ENCODE measurements around the gene SLC66A2. TPM values are rescaled to one million over a fixed set of nuclear protein-coding genes. Genes with fewer than 3 reads are reported as not detected.

Gene SLC66A2
- total and polyA plus RNA-seq, 10 of the 15 experiments (the other 5 are each of a cell fraction or from before 2014, with no cell fraction given): 0.69 to 42.5 (median 14.8) TPM

- WGBS (ENCODE audit: insufficient coverage, insufficient replicate concordance, low lambda C conversion rate, missing lambda C conversion rate): 58% methylated on average over 15 of the region's 15 CpGs
These were observed 75.9 kb downstream of the SLC66A2 start for GRCh38 chr18:79875531-79875919.

More at GRCh38 chr18:79875531-79875919, 75.9 kb downstream of the SLC66A2 start:
- Histone ChIP-seq H3K79me2 (ENCODE audit: control insufficient read depth, insufficient read depth, low read length) (no peaks in the 10 kb centered on the region), H3K9me3 (replicated peaks; ENCODE audit: control insufficient read depth, insufficient read depth, low read length) (no peaks in the 10 kb centered on the region; the same call in 2 of the 3 replicates), H3K27ac (ENCODE audit: control insufficient read depth, insufficient read depth) (no peak overlapping the region), H3K36me3 (ENCODE audit: control insufficient read depth in 2 of 2, insufficient read depth in 2 of 2, low read length in 1 of 2) (no peaks in the 10 kb centered on the region), H3K9ac (ENCODE audit: control insufficient read depth, insufficient read depth, low read length) (no peak overlapping the region), H3K4me1 (ENCODE audit: control insufficient read depth, insufficient read depth, low read length) (no peaks in the 10 kb centered on the region), H3K4me2 (ENCODE audit: control insufficient read depth, insufficient read depth) (no peak overlapping the region), H4K20me1 (ENCODE audit: control insufficient read depth, insufficient read depth) (no peaks in the 10 kb centered on the region), H2AFZ (ENCODE audit: control insufficient read depth, low read depth, low read length) (no peak overlapping the region), H3K27me3 (replicated peaks in 1 of 2; ENCODE audit: control insufficient read depth in 2 of 2, insufficient read depth in 2 of 2, low read length in 1 of 2) (no peaks in the 10 kb centered on the region), H3K4me3 (no peak overlapping the region)
- DNase-seq (ENCODE audit: low read depth, low spot score) (no peak), ATAC-seq (no peak), FAIRE-seq (no peak)
- ChIA-PET POLR2A (no interaction called here), RAD21 (ENCODE audit: unreplicated experiment) (no interaction called here), SMC1A (ENCODE audit: uncharacterized antibody, unreplicated experiment) (no interaction called here), CTCF (no interaction called here)
- TF ChIP-seq CREM (IDR thresholded peaks at IDR 0.05; ENCODE audit: low read depth): no peak
- TF ChIP-seq MLLT1 (IDR thresholded peaks at IDR 0.05): no peak
- no peak for TF ChIP-seq SIX5 (IDR thresholded peaks at IDR 0.05; ENCODE audit: low read depth, low read length, severe bottlenecking)
- TF ChIP-seq MTA2 (IDR thresholded peaks at IDR 0.05; ENCODE audit: low read depth): no peak
- in situ Hi-C loops (cut with MboI) (no loop called here), intact Hi-C loops (cut with micrococcal nuclease; ENCODE audit: unreplicated experiment) (no loop called here)
- no TSS peak for BruUV-seq (replicated peaks)

All from GM12878 (cell line).